KBM-7 (cell line): ENCODE results near the gene TBC1D22A.

ENCODE experiments used
- DNase-seq: peaks from one replicate; pipeline ENCODE4 v3.0.0-alpha.2; 2015
- in situ Hi-C: fragments of 300-500 bp; cut with MboI; formaldehyde crosslinking; loops from 2 replicates; pipeline ENCODE4 v1.14.3; 2020; ENCODE audit warnings: low sequenced_read_pairs, low pct_unique_long_range_greater_than_20kb, mixed read lengths

The TBC1D22A gene

GRCh38 chr22:46890819-46891218 lies 128.4 kb downstream of the TBC1D22A start:
- in situ Hi-C loops = no loop called here
- no peak for DNase-seq

GRCh38 chr22:46891382-46891951 lies 129.0 kb downstream of the TBC1D22A start:
- no peak for DNase-seq
- in situ Hi-C loops = no loop called here

DNA sequence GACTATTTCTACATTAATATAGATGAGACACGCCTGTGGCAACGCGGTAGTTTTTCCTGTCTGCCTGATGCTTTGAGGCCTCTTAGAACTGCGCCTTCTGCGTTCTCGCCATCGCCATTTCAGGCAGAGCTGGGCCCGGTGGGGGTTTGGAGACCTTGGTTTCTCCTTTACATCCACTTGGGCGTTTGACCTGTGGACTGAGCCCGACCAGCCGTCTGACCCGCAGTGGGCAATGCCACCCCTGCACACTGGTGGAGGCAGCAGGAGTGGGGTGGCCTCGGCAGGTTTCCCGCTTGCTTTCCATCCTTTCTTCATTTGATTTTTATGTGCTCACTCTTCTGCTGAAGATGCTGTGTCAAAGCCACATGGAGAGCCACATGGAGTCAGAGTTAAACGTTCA lies 130.4 kb downstream of the TBC1D22A start:
- in situ Hi-C loops = no loop called here
- no peak for DNase-seq

DNA sequence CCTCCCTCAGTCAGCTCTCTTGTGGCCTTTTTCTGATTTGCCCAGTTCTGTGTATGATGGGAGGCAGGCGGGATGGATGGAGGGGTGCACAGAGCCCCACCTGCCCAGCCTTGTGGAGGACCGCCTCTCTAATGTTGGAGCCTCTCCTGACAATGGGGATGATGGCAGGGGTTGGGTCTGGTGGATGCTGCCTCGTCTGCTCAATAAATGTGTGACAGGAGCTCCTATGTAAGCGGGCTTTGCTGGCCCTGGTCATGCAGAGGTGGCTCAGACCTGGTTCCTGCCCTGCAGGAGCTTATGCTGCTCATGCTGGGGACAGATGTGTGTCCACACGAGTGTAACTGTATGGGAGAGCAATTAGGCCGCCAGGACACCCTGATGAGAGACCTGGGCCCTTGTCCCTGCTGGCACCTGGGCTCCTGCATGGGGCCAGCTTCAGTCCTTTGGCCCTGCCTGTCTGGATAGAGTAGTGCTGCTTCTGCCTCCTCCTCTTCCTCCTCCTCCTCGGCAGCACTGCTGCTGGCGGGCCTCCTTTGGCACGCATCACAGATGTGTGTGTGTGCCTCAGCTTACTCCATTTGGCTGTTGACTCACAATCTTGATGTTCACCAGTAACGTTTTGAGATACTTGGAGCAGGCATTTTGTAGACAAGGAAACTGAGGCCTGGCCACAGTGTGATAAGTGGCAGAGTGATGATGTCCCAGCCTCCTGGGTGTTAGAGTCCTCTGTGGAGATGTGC lies 131.0 kb downstream of the TBC1D22A start:
- no peak for DNase-seq
- in situ Hi-C loops = no loop called here

DNA sequence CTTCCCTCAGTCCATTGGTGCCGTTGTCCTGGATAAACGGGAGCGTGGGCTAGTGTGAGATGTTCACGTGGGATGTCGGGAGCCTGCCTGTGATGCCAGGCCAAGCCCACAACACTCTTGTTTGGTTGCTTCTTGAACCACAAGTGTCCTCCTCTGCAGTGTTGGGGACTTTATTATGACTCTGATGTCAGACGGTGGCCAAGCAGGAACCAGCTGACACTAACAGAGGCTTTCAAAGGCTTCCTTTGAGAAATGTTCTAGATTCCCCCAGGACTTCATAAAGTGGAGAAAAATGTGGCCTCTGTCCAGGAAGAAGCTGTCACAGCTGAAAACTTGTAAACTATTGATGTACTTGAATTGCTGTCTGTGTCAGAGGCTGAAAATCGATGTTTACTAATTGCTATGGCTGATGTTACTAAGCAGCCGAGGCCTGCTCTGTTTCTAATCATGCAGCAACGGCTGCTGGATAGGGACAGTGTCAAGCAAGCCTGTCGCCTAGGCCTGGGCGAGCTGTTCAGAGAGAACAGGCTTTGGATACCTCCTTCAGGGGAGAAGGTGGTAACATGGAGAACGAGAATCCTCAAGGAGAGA lies 131.7 kb downstream of the TBC1D22A start:
- DNase-seq = no peak
- in situ Hi-C loops = no loop called here

DNA sequence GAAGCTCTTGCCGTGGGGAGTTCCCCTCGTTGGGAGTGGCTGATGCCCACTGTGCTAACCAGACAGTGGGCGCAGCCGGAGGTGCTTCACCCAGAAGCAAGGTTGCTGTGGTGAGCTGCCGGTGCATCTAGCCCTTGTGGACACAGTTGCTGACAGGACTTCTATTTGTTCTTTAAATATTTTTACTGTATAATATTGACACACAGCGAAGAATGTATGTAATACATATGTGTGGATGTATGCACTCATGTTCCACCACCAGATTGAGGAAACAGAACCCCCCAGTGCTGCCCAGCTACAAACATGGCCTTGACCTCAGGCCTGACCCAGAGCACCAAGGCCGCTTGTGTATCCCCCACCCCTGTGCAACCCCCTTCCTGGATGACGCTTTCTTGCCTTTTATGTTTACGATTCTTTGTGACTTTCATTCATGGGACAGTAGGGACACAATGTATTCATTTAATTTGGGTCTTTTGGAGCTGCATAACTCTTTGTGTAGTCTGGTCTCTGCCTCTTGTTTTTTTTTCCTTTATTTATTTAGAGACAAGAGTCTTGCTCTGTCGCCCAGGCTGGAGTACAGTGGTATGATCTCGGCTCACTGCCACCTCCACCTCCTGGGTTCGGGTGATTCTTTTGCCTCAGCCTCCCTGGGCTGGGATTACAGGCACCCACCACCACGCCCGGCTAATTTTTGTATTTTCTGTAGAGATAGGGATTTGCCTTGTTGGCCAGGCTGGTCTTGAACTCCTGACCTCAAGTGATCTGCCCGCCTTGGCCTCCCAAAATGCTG lies 132.6 kb downstream of the TBC1D22A start:
- no peak for DNase-seq
- in situ Hi-C loops = no loop called here

GRCh38 chr22:46895753-46896152 lies 133.3 kb downstream of the TBC1D22A start:
- in situ Hi-C loops = no loop called here
- DNase-seq = peak; percentile 74

DNA sequence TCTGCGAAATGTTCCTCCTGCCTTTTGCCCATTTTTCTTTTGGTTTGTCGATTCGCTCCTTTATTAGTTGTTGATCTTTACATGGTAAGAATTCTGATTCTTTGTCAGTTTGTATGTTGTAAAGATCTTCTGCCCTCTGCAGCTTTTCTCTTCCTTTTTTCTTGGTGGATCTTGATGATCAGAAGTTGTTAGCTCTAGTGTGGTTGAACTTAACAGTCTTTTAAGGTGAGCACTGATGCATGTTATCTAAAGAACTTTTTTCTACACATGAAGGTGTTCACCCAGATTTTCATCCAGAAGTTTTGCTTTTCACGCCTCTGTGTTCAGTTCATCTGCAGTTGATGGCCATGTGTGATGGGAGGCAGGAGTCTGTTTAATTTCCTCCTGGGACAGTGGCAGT lies 133.7 kb downstream of the TBC1D22A start:
- in situ Hi-C loops = no loop called here
- DNase-seq = no peak

DNA sequence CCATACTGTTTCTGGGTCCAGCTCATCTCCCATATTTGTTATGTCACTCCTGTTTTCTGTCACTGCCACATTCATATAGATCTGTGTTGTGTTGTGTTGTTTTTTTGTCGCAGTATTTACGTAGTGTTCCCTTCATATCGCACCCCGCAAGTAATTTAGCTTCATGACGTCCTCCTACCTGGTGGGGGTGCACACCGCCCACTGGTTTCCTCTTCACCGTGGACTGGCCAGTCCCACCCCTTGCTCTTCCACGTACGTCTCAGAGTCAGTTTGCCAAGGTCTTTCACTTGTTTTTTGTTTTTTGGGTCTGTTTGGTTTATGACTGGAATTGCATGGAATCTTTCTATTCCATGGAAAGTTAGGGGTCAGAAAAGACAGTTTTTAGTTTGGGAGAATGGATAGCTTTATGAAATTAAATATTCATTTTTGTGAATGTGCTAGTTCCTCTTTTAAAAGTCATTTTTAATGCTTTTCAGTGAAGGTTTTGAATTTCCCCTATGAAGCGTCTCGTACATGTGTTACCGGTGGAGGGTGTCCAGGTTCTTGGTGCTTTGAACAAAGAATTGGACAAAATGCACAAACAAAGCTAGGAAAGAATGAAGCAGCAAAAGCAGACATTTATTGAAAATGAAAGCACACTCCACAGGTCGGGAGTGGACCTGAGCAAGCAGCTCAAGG lies 134.3 kb downstream of the TBC1D22A start:
- in situ Hi-C loops = no loop called here
- no peak for DNase-seq

DNA sequence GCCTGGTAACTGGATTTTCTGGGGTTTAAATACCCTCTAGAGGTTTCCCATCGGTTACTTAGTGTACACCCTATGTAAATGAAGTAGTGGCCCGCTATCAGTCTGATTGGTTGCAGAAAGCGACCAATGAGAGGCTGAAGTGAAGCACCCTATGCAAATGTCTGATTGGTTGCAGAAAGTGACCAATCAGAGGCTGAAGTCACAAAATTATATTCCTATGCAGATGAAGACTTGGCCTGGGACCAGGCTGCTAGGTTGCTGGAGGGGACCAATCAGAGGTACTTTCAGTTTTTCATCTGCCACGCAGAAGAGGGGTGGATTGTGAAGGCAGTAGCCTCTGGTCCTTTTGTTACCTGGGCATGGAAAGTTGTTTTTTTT lies 134.8 kb downstream of the TBC1D22A start:
- peak; percentile 11 for DNase-seq
- in situ Hi-C loops = no loop called here

- DNase-seq = no peak
- in situ Hi-C loops = no loop called here
Observed at GRCh38 chr22:46900549-46900948, 138.1 kb downstream of the TBC1D22A start.

DNA sequence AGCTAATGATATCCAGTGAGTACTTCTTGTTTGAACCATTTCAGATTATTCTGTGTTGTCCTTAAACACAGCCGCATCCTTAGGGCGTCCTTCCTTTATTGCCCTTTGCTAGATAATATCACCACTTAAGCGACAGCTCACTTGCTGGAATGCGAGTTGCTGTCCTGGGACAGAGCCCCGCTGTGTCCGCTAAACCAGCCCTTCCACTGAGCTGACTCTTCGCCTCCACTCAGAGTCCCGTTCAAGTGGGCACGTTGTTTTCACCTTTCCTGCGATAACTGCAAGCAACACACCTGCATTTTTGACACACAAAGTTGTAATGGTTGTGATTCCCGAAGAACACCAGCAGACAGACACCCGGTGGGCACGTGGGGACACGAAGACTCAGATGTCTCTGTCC lies 140.0 kb downstream of the TBC1D22A start:
- no peak for DNase-seq
- in situ Hi-C loops = no loop called here

GRCh38 chr22:46902998-46903916 lies 140.8 kb downstream of the TBC1D22A start:
- in situ Hi-C loops = no loop called here

GRCh38 chr22:46905415-46905814 lies 143.0 kb downstream of the TBC1D22A start:
- in situ Hi-C loops = no loop called here
- DNase-seq = no peak

More at GRCh38 chr22:46902998-46903916, 140.8 kb downstream of the TBC1D22A start:
- no peak for DNase-seq

DNA sequence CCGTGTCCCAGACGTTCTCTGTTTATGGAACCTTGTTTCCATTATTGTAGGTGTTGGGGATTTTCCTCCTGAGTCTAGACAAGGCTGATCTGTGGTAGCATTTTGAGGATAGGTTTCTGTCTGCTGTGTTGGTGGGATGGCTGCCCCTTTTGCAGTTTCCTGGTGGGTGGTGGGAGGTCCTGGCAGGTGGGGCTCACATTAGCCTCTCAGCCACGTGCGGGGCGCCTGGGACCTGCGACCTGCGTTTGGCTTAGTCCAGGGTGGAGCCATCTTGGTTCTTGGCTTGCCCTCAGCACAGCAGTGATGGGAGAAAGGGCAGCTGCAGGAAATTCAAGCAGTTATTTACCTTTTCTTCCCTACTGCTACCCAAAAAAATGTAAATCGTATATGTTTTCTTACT lies 143.4 kb downstream of the TBC1D22A start:
- in situ Hi-C loops = no loop called here
- no peak for DNase-seq

DNA sequence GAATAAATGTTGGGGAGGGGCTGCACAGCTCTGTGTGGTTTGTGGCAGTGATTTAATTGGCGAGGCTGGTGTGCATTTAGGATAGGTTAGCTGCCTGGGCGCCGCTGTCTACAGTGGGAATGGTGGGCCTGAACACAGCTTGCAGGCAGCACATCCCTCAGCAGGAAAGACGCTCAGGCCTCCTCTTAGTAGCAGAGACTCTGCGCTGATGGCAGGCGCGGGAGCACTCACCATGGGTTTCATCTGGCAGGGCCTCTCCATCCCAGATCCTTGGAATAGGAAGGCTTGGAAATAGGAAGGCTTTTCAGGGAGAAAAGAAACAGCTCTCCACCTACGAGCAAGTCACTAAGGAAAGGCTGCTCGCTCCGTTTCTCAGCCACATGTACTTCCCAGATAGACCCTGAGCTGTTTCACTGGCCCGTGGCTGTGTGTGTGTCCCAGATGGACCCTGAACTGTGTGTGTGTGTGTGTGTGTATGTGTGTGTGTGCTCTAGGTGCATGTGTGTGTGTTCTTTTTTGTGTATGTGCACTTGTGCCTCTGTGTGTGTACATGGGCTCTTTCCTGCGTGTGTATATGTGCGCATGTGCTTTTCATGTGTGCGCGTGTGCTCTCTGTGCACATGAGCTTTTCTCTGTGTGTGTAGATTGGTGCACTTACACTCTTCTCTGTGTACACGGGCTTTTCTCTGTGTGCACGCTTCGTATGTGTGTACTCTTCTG lies 144.0 kb downstream of the TBC1D22A start:
- in situ Hi-C loops = no loop called here
- no peak for DNase-seq

- no peak for DNase-seq
- in situ Hi-C loops = no loop called here
Observed at GRCh38 chr22:46907241-46908215, 145.1 kb downstream of the TBC1D22A start.
